ENCODE measurements around the gene SCAMP4.
A peak's percentile ranks its signal among the peaks of the same experiment; 100 is the strongest.
"Not testable (repeated sequence)": the region's sequence is repeated elsewhere in the genome, so short reads cannot be mapped to it uniquely, and the experiment has no call there.

DNA sequence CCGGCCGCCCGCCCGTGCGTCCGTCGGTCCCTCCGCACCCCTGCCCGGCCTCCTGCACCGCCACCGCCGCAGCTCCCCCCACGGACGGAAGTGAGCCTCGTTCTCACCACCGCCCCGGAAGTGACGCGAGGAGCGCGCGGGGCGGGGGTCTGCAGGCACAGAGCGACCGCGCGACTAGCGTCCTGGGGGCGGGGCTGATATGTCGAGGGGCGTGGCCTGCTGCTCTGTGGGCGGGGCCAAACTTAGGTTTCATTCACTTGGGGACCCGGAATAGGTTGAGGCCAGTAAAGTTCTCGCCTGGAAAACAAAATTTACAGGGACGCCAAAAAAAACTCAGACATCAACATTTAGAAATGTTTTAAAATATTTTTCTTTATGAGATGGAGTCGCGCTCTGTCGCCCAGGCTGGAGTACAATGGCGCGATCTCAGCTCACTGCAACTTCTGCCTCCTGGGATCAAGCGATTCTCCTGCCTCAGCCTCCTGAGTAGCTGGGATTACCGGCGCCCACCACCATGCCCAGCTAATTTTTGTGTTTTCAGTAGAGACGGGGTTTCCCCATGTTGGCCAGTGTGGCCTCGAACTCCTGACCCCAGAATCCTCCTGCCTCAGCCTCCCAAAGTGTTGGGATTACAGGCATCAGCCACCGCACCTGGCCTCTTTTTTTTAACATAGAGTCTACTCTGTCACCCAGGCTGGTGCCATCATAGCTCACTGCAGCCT is 19.6 kb upstream of the SCAMP4 start, which contains the start of gene ABHD17A:
- not testable (repeated sequence) for TF ChIP-seq SMC3 (IDR thresholded peaks at IDR 0.05; ENCODE audit: low read length); ZNF530 (CRISPR knock-in tag; IDR thresholded peaks at IDR 0.05; ENCODE audit: low read depth)
- TF ChIP-seq POLR2A (IDR thresholded peaks at IDR 0.05; ENCODE audit: insufficient read depth in 1 of 2, low read depth in 2 of 2, low read length in 2 of 2), result 0 out of 4 replicates have a peak, but pooled peaks of 1 of the 2 experiments have one; percentile 51
- TF ChIP-seq, protein P1, sequence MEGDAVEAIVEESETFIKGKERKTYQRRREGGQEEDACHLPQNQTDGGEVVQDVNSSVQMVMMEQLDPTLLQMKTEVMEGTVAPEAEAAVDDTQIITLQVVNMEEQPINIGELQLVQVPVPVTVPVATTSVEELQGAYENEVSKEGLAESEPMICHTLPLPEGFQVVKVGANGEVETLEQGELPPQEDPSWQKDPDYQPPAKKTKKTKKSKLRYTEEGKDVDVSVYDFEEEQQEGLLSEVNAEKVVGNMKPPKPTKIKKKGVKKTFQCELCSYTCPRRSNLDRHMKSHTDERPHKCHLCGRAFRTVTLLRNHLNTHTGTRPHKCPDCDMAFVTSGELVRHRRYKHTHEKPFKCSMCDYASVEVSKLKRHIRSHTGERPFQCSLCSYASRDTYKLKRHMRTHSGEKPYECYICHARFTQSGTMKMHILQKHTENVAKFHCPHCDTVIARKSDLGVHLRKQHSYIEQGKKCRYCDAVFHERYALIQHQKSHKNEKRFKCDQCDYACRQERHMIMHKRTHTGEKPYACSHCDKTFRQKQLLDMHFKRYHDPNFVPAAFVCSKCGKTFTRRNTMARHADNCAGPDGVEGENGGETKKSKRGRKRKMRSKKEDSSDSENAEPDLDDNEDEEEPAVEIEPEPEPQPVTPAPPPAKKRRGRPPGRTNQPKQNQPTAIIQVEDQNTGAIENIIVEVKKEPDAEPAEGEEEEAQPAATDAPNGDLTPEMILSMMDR (CRISPR knock-in tag; IDR thresholded peaks at IDR 0.05), result not testable (repeated sequence)

Measured in HepG2 (cell line).